PFSK-1 (cell line): ENCODE measurements around the gene NRXN3.

Experiments used
- FOXP2 ChIP-seq: optimal IDR thresholded peaks from 2 replicates; pipeline ENCODE3; 2011; ENCODE audit warnings: borderline replicate concordance, control low read depth, inconsistent platforms; ENCODE audit not compliant: insufficient read depth; ENCODE audit errors: extremely low read length, extremely low read depth
- POLR2AphosphoS5 ChIP-seq: IDR thresholded peaks from 2 replicates; pipeline ENCODE4 v1.6.1; 2012; ENCODE audit warnings: low read depth, mild to moderate bottlenecking, control low read depth, low read length, moderate library complexity
- REST ChIP-seq, 2 experiments: IDR thresholded peaks; 2 replicates each; pipeline versions ENCODE4 v1.6.1 to v1.8.0; 2011 to 2012; ENCODE audit warnings: low read depth in 2 of 2, low read length in 2 of 2, control low read depth in 1 of 2, inconsistent platforms in 1 of 2, mild to moderate bottlenecking in 1 of 2, moderate library complexity in 1 of 2; ENCODE audit not compliant: insufficient read depth in 1 of 2
- SIN3A ChIP-seq: IDR thresholded peaks from 2 replicates; pipeline ENCODE4 v1.6.1; 2012; ENCODE audit warnings: mild to moderate bottlenecking, low read length, moderate library complexity, borderline replicate concordance; ENCODE audit not compliant: insufficient read depth
- TAF1 ChIP-seq: IDR thresholded peaks from 2 replicates; pipeline ENCODE4 v1.6.1; 2012; ENCODE audit warnings: low read length, control low read depth, borderline replicate concordance; ENCODE audit not compliant: insufficient read depth

Gene NRXN3

GRCh38 chr14:78767436-78767835, 597.3 kb downstream of the NRXN3 start:
- TF ChIP-seq REST (IDR thresholded peaks at IDR 0.05; ENCODE audit: insufficient read depth in 1 of 2, low read depth in 2 of 2, low read length in 2 of 2) (no peak), POLR2AphosphoS5 (no peak), TAF1 (no peak), SIN3A (no peak), FOXP2 (no peak)

GRCh38 chr14:78782551-78782950, 612.4 kb downstream of the NRXN3 start:
- TF ChIP-seq REST (IDR thresholded peaks at IDR 0.05; ENCODE audit: insufficient read depth in 1 of 2, low read depth in 2 of 2, low read length in 2 of 2) (no peak), TAF1 (no peak), SIN3A (no peak), POLR2AphosphoS5 (no peak), FOXP2 (no peak)

- TF ChIP-seq FOXP2, result no peak
- no peak for TF ChIP-seq TAF1
- no peak for TF ChIP-seq REST (IDR thresholded peaks at IDR 0.05; ENCODE audit: insufficient read depth in 1 of 2, low read depth in 2 of 2, low read length in 2 of 2)
- TF ChIP-seq SIN3A, result no peak
- TF ChIP-seq POLR2AphosphoS5, result no peak
Measured at GRCh38 chr14:78785265-78785664, 615.1 kb downstream of the NRXN3 start.

- no peak for TF ChIP-seq REST (IDR thresholded peaks at IDR 0.05; ENCODE audit: insufficient read depth in 1 of 2, low read depth in 2 of 2, low read length in 2 of 2)
- TF ChIP-seq FOXP2, result no peak
- no peak for TF ChIP-seq SIN3A
- no peak for TF ChIP-seq POLR2AphosphoS5
- TF ChIP-seq TAF1, result no peak
Measured at GRCh38 chr14:78788467-78789360, 618.5 kb downstream of the NRXN3 start.
